Measurements from ENCODE around the gene TANGO2.
A peak's percentile ranks its signal among the peaks of the same experiment; 100 is the strongest.

TANGO2 gene

GRCh38 chr22:20109411-20110358 lies 88.8 kb downstream of the TANGO2 start:
- no peak for DNase-seq

- DNase-seq = no peak
Observed at GRCh38 chr22:20110359-20110985, 89.6 kb downstream of the TANGO2 start.

GRCh38 chr22:20111045-20111688 lies 90.3 kb downstream of the TANGO2 start:
- DNase-seq = peak; percentile 39

- DNase-seq = no peak
Observed at GRCh38 chr22:20111689-20112622, 91.0 kb downstream of the TANGO2 start.

- DNase-seq = no peak
Observed at GRCh38 chr22:20112623-20113511, 92.0 kb downstream of the TANGO2 start.

- no peak for DNase-seq
Observed at GRCh38 chr22:20113551-20114310, 92.8 kb downstream of the TANGO2 start.

GRCh38 chr22:20114506-20115475 lies 93.9 kb downstream of the TANGO2 start:
- no peak for DNase-seq

GRCh38 chr22:20115691-20116375 lies 94.9 kb downstream of the TANGO2 start, which contains the start of gene RANBP1:
Gene RANBP1 (plus strand): TSS chr22:20116104. CDS start chr22:20116185, 81 bp downstream.
- DNase-seq = no peak

- no peak for DNase-seq
Observed at GRCh38 chr22:20116376-20116950, 95.6 kb downstream of the TANGO2 start.

Measured in CD4-positive, alpha-beta T cell treated with Interleukin-6 for 4 hours (primary cell).